ENCODE measurements around the gene CTF1.

DNA sequence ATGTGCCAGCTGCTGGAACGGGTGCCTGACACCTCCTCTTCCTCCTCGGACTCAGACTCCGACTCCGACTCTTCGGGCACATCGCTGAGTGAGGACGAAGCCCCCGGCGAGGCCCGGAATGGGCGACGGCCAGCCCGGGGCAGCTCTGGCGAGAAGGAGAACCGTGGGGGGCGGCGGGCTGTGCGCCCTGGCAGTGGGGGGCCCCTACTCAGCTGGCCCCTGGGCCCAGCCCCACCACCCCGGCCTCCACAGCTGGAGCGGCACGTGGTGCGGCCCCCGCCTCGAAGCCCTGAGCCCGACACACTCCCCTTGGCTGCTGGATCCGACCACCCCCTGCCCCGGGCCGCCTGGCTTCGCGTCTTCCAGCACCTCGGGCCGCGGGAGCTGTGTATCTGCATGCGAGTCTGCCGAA is 33.8 kb downstream of the CTF1 start:
- TF ChIP-seq EZH2 (IDR thresholded peaks at IDR 0.05) (no peak), CEBPB (IDR thresholded peaks at IDR 0.05; ENCODE audit: low read depth) (no peak), POLR2AphosphoS5 (IDR thresholded peaks at IDR 0.05; ENCODE audit: low read depth, low read length) (no peak), SIN3A (IDR thresholded peaks at IDR 0.05; ENCODE audit: low read depth) (no peak), POLR2A (IDR thresholded peaks at IDR 0.05; ENCODE audit: borderline replicate concordance, extremely low read depth, insufficient read depth, insufficient read length) (no peak)
- TF ChIP-seq, protein P1, sequence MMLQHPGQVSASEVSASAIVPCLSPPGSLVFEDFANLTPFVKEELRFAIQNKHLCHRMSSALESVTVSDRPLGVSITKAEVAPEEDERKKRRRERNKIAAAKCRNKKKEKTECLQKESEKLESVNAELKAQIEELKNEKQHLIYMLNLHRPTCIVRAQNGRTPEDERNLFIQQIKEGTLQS (IDR thresholded peaks at IDR 0.05), result no peak
- TF ChIP-seq, protein P2, sequence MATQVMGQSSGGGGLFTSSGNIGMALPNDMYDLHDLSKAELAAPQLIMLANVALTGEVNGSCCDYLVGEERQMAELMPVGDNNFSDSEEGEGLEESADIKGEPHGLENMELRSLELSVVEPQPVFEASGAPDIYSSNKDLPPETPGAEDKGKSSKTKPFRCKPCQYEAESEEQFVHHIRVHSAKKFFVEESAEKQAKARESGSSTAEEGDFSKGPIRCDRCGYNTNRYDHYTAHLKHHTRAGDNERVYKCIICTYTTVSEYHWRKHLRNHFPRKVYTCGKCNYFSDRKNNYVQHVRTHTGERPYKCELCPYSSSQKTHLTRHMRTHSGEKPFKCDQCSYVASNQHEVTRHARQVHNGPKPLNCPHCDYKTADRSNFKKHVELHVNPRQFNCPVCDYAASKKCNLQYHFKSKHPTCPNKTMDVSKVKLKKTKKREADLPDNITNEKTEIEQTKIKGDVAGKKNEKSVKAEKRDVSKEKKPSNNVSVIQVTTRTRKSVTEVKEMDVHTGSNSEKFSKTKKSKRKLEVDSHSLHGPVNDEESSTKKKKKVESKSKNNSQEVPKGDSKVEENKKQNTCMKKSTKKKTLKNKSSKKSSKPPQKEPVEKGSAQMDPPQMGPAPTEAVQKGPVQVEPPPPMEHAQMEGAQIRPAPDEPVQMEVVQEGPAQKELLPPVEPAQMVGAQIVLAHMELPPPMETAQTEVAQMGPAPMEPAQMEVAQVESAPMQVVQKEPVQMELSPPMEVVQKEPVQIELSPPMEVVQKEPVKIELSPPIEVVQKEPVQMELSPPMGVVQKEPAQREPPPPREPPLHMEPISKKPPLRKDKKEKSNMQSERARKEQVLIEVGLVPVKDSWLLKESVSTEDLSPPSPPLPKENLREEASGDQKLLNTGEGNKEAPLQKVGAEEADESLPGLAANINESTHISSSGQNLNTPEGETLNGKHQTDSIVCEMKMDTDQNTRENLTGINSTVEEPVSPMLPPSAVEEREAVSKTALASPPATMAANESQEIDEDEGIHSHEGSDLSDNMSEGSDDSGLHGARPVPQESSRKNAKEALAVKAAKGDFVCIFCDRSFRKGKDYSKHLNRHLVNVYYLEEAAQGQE (IDR thresholded peaks at IDR 0.05; ENCODE audit: low read depth), result no peak
- TF ChIP-seq, protein P3, sequence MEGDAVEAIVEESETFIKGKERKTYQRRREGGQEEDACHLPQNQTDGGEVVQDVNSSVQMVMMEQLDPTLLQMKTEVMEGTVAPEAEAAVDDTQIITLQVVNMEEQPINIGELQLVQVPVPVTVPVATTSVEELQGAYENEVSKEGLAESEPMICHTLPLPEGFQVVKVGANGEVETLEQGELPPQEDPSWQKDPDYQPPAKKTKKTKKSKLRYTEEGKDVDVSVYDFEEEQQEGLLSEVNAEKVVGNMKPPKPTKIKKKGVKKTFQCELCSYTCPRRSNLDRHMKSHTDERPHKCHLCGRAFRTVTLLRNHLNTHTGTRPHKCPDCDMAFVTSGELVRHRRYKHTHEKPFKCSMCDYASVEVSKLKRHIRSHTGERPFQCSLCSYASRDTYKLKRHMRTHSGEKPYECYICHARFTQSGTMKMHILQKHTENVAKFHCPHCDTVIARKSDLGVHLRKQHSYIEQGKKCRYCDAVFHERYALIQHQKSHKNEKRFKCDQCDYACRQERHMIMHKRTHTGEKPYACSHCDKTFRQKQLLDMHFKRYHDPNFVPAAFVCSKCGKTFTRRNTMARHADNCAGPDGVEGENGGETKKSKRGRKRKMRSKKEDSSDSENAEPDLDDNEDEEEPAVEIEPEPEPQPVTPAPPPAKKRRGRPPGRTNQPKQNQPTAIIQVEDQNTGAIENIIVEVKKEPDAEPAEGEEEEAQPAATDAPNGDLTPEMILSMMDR (IDR thresholded peaks at IDR 0.05 in 2 of 3, conservative IDR thresholded peaks at IDR 0.05 in 1 of 3; ENCODE audit: borderline replicate concordance in 1 of 3, insufficient read depth in 1 of 3, low read depth in 2 of 3, low read length in 2 of 3), result no peak

All from HCT116 (cell line).